ENCODE data around the gene PGRMC1.
"Not testable (repeated sequence)": the region's sequence is repeated elsewhere in the genome, so short reads cannot be mapped to it uniquely, and the experiment has no call there.

PGRMC1 gene

DNA sequence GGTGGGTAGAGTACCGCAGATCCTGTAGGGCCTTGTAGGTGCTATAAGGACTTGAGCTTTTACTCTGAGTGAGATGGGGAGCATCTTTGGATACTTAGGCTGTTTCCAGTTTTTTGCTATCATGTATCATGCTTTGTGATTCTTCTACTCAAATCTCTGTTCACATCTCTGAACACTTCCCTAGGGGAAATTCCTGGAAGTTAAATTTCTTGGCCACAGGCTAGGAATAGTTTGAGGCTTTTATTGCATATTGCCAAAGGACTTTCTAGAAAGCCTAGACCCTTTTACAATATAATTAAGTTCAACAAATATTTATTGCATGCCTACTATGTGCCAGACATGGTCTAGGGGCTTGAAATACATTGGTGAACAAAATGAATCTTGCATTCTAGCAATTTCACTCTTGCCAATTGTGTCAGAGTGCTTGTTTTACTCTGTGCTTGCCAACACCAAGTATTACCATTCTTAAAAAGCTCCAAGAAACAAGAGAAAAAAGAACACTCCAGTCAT lies 4.1 kb upstream of the PGRMC1 start:
- no peak for DNase-seq (ENCODE audit: low read depth in 3 of 3)

DNA sequence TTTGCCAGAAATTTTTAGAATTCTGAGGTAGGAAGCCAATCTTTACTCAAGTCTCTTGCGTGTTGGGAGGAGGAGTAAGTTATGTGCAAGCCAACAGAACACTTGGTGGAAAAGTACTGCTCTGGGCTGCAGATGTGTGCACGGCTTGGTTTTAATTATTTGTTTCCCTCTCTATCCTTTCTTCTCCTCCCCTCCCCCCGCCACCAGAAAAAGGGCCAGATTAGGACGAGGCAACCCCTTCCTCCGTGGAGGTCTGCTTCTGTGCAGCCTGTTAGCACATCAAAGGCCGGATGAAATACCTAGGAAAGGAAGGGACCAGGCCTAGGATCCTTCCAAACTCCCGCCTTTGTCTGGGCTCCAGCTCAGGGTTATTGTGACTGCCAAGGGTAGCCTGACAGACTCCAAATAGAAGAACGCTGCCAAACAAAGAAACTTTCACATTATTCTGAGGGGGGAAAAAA lies 1.0 kb upstream of the PGRMC1 start:
- DNase-seq (ENCODE audit: low read depth in 3 of 3), result no peak

DNA sequence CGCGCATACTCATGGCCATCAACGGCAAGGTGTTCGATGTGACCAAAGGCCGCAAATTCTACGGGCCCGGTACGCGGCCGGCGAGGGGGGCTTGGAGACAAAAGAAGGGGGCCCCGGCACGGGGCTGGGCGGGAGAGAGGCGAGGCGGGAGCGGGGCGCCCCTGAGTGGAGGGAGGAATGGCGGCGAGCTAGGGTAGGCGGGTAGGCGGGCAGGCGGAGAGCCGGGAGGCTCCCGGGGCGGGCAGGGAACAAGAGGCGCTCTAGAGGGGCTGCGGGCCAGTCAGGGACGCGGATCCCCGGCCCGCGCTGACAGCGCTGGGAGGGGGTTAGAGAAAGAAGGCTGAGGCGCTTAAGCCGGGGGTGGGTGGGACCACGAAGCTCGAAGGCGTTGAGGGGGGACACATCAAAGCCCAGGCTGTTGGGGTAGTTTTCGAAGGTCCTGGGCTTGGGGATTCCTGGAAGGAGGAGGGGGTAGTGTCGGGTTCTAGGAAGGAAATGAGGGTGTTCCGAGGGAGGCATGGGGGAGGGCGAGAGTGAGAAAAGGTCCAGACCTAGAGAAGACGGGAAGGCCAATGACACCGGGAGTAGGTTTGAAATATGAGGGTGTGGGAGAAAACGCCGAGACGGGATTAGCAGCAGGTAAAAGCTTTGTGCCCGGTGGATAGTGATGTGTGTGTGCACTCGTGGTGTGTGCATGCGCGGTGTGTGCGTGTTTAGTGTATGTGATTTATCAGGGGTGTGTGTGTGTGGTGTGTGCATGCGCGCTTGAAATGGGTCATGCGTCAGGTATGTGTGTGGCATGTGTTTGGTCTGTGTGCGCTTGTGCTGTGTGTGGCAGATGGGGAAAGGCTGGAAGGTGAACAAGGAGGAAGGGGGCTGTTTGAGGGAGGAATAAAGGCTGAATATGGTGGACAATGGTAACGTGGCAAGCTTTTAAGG lies 807 bp downstream of the PGRMC1 start:
- DNase-seq (ENCODE audit: low read depth in 3 of 3), result peak in 1 of 3 experiments; percentile 2

DNA sequence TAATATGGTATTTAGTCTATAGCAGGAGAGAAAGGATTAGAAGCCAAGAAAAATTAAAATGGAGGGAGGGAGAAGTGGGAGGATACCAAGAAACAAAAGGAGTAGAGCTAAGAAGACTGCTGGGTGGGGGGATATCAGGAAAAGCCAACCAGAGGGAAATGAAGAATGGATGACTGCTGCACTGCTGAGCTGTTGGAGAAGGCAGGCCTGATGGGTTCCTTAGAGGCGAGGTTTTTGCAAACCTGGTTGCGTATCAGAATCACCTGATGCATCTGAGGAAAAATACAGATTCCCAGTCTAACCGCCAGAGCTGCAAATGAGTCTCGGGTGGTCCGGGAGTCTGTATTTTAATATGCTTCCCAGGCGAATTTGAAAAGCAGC lies 1.5 kb downstream of the PGRMC1 start:
- no peak for DNase-seq (ENCODE audit: low read depth in 3 of 3)

DNA sequence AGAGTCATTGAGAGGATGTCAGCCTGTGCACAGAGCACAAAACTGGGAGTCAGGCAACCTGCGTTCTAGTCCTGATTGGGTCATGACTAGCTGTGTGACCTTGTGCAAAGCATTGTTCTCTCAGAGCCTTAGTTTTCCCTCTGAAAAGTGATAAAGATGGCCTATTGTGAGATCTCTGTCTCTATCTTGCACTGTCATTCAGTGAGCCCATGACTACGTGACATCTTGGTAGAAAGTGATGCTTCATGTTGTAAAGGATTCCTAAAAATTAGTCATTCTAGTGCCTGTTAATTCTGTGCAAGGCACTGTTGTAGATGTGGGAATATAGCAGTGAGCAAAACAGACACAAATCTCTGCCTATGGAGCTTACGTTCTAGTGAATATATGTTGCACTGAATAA lies 2.5 kb downstream of the PGRMC1 start:
- no peak for DNase-seq (ENCODE audit: low read depth in 3 of 3)

DNA sequence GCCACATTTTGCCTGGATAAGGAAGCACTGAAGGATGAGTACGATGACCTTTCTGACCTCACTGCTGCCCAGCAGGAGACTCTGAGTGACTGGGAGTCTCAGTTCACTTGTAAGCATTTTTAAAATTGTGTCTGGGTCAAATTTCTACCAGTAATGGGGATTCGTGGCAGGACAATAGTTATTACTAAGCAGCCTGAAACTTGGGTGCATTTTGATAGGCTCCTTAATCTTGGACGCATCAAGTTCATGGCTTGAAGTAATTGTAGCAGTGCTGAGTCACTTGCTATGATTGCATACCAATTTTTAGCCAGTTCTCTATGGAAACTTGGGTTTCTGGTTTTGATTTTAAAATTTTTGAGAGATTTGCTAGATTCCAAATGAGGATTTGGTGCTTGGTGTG lies 4.3 kb downstream of the PGRMC1 start:
- DNase-seq (ENCODE audit: low read depth in 3 of 3), result no peak

DNA sequence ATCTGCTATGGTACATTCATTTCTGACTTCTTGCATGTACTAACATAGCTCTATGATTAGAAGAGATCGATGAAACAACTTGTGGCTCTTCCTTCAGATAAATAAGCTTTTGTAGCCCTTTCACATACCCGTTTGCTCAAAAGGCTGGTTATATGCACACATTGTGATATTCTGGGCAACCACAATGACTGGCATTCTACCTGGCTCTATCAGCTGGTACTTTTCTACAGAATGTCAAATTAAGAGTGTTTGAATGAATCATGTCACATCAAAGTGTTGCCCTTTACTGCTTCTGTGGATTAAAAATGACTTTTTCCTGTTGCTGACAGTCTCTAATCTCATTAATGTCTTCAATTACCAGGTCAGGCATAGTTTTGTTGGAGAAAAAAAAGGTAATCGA lies 11.6 kb downstream of the PGRMC1 start:
- DNase-seq (ENCODE audit: low read depth in 3 of 3), result no peak

DNA sequence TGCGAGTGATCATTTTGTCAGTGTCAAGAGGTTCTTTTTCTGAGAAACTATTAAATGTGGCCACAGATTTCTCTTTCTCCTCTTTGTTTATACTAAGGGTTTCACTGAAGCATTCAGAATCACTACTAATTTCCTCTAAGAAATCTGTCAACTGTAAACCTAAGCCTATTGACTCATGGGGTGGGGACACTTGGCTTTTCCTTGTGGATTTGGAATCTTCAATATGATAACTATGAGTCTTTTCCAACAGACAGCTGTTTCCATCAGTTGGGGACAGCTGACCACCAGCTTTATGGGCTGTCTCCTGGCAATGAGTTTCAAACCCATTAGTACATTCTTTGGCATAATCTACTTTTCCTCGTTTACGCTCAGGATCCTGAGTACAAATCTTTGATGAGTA lies 13.8 kb downstream of the PGRMC1 start:
- DNase-seq (ENCODE audit: low read depth in 3 of 3), result no peak

DNA sequence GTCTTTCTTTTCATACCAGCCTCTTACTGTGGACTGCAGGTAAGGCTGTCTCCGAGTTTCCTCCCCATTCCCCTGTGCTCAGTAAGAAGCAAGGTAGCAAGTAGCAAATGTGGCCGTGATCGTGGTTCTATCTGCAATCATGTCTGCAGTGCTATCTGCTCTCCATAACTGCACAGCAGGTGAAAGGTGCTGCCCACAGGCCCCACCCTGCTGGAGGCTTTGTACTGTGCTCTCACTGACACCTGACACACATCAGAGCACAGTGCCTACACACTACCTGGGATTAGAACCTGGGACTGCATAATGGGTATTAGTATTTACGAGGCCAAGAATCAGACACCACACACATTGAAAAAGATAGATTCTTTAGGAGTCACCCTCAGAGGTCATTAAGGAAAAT lies 15.3 kb downstream of the PGRMC1 start:
- DNase-seq (ENCODE audit: low read depth in 3 of 3), result no peak

DNA sequence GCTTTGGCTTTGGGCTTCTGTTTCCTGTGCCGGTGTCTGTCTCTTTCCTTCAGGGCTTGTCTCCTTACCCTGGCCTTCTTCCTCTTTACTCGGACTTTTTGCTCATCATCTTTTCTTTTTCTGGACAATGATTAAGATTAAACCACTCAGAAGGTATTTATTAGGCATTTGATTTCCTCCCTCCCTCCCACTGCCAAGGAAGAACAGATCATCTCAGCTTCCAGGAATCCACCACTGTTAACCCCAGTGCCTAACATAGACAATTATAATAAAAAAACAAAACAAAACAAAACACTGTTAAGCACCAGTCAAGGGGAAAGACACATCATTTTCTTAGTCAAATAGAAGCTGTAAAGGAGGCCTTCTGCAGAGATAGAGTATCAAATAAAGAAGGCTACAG lies 16.6 kb downstream of the PGRMC1 start:
- DNase-seq (ENCODE audit: low read depth in 3 of 3), result no peak

DNA sequence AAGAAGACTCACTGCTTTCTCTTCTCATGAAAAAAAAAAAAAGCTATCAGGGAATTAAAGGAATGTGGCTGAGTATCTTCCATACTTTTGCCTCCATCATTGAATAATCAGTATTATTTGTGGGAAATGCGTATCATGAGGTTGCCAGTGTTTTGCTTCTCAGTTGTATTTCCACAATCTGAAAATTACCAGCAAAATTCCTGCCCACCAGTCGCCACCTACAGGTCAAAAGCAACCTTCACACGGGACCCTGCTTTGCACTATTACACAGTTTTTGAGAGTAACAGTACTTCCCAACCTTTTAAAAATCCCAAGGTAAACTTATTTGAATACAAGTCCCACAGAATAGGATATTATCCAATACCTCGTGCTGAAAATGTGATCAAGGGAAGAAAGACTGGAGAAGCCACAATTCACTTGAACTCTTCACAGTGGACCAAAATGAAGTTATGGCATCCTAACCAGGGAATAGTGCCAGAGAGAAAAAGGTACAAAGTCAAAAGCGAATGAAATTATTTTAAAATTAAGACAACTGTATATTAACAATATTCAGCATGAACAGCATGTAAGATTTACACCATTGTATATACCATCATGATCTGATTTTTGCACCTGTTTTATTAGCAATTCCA lies 30.4 kb downstream of the PGRMC1 start:
- DNase-seq (ENCODE audit: low read depth in 3 of 3), result no peak

DNA sequence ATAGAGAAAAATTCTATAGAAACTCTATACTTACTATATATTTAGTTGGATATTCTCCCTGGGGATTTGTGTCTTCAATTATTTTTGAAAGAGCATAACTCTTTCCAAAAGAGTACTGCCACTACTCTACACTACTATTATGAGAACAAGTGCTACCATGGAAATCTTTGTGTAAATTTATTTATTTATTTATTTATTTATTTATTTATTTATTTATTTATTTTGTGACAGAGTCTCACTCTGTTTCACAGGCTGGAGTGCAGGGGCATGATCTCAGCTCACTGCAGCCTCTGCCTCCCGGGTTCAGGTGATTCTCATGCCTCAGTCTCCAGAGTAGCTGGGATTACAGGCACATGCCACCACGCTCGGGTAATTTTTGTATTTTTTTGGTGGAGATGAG lies 31.0 kb downstream of the PGRMC1 start:
- DNase-seq (ENCODE audit: low read depth in 3 of 3), result not testable (repeated sequence)

DNA sequence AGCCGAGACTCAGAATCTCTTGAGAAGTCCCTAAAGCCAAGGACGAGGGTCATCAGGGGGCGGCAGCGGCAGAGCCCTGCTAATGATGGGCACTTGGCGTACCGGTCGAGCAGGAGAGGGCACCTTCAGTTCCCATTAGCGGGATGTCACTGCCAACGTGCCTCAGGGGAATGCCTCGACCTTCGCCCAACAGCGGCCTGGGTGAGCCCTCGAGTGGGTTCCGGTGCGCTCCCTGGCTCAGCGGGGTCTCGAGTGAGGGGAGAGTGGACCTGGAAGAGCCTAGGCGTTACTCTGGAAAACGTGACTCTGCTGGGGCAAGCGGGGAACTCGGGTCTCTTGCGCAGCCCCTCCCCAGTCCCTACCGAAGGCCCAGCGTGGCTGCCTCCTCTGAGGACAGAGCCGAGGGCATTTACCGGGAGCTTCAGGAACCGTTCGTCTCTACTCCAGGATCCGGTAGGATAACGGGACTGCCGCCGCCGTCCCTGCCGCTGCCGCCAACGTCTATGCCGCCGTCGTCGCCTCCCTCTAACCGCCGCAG lies 36.9 kb downstream of the PGRMC1 start:
- no peak for DNase-seq (ENCODE audit: low read depth in 3 of 3)

DNA sequence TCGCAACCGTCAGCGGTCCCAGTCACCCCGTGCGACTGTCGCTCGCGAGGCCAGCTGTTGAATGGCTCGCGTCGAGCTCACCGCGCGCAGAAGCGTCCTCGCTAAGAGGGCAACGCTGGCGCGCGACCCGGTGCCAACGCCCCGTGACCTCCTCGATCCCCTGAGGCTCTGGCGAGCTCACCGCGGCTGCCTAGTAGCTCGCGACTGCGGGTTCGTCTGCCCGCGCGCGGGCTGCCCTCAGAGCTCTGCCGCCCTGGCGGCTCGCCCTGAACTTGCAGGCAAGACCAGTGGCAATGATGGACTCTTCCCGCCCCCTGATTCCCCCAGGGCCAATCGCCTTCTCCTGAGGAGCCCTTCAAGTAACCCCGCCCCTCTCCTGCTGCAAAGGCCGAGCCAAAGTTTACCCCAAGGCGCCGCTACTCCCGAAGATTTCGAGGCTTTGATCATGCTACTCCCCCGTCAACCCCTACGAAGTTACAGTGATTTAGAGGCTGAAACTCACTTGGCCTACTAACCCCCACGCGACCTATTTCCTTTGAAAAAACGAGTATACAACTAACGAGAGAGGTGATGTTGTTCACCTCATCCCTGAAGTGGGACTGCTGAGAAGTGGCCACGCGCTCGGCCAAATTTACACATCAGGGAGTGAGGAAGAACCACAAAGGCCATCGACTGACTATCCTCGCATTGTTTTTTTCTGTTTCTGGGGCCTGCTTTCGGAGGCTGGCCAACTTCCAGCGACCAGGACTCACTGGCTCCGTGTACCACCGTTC lies 37.5 kb downstream of the PGRMC1 start:
- DNase-seq (ENCODE audit: low read depth in 3 of 3), result peak in 2 of 3 experiments; percentile 11 to 19

DNA sequence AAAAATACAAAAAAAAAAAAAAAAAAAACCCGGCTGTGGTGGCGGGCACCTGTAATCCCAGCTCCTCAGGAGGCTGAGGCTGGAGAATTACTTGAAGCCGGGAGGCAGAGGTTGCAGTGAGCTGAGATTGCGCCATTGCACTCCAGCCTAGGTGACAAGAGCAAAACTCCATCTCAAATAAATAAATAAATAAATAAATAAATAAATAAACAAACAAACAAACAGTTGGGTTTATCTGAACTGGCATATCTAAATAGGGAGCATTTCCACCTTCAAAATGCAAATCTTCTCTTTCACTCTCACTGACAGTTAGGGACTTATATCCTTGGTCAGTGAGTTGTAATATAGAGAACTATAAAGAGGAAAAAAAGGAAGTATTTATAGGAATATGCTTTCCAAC lies 46.3 kb downstream of the PGRMC1 start:
- not testable (repeated sequence) for DNase-seq (ENCODE audit: low read depth in 3 of 3)

DNA sequence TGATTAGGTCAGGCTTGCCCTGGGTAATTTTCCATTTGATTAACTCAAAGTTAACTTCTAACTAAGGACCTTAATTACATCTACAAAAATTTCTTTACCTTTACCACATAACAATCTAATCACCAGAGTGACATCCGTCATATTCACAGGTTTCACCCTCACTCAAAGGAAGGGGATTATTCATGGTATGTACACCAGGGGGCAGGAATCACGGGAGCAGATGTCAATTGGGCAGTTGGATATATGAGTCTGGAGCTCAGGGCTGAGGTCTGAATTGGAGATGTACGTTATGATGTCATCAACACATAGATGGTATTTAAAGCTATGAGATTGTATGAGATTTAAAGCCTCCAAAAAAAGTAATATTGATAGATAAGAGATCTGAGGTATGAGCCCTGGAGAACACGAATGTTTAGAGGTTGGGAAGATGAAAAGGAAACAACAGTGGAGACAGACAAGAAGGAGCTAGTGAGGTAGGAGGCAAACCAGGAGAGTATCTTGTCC lies 52.9 kb downstream of the PGRMC1 start:
- no peak for DNase-seq (ENCODE audit: low read depth in 3 of 3)

DNA sequence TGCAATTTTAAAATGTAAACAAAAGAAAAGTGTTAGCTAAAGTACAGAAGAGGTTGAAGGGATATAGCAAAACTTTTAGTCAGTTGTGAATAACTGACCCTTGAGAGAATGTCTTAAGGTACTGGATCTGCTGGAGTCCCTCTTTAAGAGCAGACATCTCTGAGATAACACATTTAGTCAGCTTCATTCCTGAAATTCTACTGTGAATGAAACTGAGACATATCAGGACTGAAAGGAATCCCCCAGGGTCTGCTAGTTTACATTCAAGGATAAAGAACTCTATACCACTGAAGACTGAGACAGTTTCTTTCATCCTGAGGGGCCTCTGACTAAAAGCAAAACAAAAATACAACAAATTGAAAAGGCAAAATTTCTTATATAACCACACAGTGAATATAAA lies 54.4 kb downstream of the PGRMC1 start:
- no peak for DNase-seq (ENCODE audit: low read depth in 3 of 3)

DNA sequence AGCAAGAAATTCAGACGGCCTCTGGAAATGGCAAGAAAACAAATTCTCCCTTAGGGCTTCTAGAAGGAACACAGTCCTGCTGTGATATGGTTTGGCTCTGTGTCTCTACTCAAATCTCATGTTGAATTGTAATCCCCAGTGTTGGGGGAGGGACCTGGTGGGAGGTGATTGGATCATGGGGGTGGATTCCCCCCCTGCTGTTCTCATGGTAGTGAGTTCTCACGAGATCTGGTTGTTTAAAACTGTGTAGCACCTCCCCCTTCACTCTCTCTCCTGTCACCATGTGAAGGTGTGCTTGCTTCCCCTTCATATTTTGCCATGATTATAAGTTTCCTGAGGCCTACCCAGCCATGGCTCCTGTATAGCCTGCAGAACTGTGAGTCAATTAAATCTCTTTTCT lies 55.2 kb downstream of the PGRMC1 start:
- DNase-seq (ENCODE audit: low read depth in 3 of 3), result not testable (repeated sequence)

DNA sequence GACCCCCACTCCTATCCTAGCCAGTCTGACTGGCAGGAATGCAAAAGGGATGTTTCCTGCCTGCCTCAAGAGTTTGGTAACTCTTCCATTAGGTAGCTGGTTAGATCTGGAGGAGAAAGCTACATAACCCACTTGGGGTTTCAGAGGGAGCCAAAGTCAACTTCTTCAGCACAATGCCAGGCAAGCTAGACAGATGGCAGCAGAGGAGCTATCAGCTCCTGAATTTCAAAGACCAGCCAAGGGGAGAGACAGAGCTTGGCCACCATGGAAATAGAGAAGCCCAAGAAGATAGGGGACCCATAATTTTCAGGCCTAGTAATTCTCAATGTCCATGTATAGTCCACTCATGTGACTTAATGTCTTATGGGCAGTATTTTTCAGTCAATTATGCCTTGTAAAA lies 56.4 kb downstream of the PGRMC1 start:
- no peak for DNase-seq (ENCODE audit: low read depth in 3 of 3)
